Measurements from ENCODE around the gene PDILT. TPM values are rescaled to one million over a fixed set of nuclear protein-coding genes. Genes with fewer than 3 reads are reported as not detected.

The PDILT gene
- total RNA-seq, 1 experiment from 2014 or later, result not detected

DNA sequence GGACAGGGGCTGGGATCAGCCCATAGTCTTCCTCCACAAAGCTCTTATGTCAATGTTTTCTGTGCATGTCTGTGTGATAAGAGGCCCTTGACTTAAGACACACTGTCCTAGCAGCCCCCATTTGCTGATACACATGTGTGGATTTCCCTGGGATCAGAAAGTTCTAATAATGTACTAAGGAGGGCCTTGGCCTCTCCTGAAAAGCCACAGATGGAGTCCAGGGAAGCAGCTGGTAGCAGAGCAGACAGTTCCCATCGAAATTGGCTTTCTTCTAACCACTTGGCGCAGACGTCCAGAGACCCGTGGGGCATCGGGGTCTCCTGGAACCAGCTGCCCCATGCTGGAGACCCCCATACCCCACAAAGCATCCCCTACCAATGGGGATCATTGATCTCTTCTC, 72.9 kb downstream of the PDILT start:
- BruUV-seq (replicated peaks), result no TSS peak
- Histone ChIP-seq H3K36me3 (ENCODE audit: control insufficient read depth, insufficient read depth, low read length) (no peaks in the 10 kb centered on the region), H3K27me3 (replicated peaks; ENCODE audit: control insufficient read depth, insufficient read depth, low read length) (no peaks in the 10 kb centered on the region; the same call in 1 of the 2 replicates), H3K4me1 (no peaks in the 10 kb centered on the region; the same call in 1 of the 2 replicates), H3K4me3 (ENCODE audit: low read depth, low read length) (no peak overlapping the region), H3K9me3 (no peaks in the 10 kb centered on the region)
- H3K4me3 Mint-ChIP-seq (ENCODE audit: unreplicated experiment), result no peak overlapping the region
- DNase-seq, result no peak
- CTCF ChIA-PET, result interaction anchor here (0.9 kb wide), 1 partner anchor 433 kb away, joined by 3 read pairs; no protein-coding TSS in a partner anchor
- no peak overlapping the region for H3K27ac Mint-ChIP-seq (ENCODE audit: unreplicated experiment)
- H3K9me3 Mint-ChIP-seq (ENCODE audit: unreplicated experiment), result no peaks in the 10 kb centered on the region
- intact Hi-C loops (cut with micrococcal nuclease; ENCODE audit: unreplicated experiment), result no loop called here
- POLR2A ChIA-PET, result no interaction called here
- H3K36me3 Mint-ChIP-seq (ENCODE audit: insufficient read depth, unreplicated experiment), result no peaks in the 10 kb centered on the region
- no peaks in the 10 kb centered on the region for H3K4me1 Mint-ChIP-seq (ENCODE audit: low read depth, unreplicated experiment)
- TF ChIP-seq, protein P1, sequence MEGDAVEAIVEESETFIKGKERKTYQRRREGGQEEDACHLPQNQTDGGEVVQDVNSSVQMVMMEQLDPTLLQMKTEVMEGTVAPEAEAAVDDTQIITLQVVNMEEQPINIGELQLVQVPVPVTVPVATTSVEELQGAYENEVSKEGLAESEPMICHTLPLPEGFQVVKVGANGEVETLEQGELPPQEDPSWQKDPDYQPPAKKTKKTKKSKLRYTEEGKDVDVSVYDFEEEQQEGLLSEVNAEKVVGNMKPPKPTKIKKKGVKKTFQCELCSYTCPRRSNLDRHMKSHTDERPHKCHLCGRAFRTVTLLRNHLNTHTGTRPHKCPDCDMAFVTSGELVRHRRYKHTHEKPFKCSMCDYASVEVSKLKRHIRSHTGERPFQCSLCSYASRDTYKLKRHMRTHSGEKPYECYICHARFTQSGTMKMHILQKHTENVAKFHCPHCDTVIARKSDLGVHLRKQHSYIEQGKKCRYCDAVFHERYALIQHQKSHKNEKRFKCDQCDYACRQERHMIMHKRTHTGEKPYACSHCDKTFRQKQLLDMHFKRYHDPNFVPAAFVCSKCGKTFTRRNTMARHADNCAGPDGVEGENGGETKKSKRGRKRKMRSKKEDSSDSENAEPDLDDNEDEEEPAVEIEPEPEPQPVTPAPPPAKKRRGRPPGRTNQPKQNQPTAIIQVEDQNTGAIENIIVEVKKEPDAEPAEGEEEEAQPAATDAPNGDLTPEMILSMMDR (IDR thresholded peaks at IDR 0.05; ENCODE audit: insufficient read depth in 1 of 2, low read depth in 1 of 2, low read length in 1 of 2, severe bottlenecking in 1 of 2, unreplicated experiment in 1 of 2), result no peak
- H3K27me3 Mint-ChIP-seq (ENCODE audit: insufficient read depth, unreplicated experiment), result peaks cover 6% of the 10 kb centered on the region

DNA sequence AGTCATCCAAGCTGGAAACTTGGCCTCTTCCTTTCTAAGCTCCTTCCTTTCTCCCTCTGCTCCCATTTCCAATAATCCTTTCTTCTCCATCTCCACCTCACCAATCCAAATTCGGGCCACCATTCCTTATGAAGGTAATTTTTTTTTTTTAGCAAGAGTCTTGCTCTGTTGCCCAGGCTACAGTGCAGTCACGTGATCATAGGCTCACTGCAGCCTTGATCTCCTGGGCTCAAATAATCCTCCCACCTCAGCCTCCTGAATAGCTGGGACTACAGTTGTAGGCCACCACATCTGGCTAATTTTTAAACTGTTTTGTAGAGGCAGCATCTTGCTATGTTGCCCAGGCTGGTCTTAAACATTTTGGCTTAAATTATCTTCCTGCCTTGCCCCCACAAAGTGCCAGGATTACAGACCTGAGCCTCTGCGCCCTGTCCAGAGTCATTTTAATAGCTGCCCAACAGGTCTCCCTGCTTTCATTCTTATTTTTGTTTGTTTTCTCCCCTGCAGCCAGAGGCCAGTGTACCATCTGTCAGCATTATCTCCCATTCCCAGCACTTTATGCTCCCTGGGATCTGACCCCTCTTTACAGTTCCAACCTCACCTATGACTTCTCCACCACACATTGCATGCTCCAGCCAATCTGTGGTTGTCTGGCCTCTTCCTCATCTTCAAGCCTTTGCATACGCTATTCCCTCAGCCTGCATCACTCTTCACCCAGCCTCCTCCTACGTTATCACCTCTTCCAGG, 75.0 kb downstream of the PDILT start:
- intact Hi-C loops (cut with micrococcal nuclease; ENCODE audit: unreplicated experiment), result no loop called here
- H3K27me3 Mint-ChIP-seq (ENCODE audit: insufficient read depth, unreplicated experiment), result peaks cover 6% of the 10 kb centered on the region

GRCh38 chr16:20327444-20328041, 77.0 kb downstream of the PDILT start, which contains the start of gene GP2:
GP2 (minus strand) TSS chr16:20327513; CDS start chr16:20326431, 1,082 bp downstream.
- no peaks in the 10 kb centered on the region for H3K36me3 Mint-ChIP-seq (ENCODE audit: insufficient read depth, unreplicated experiment)
- peaks cover 6% of the 10 kb centered on the region for H3K27me3 Mint-ChIP-seq (ENCODE audit: insufficient read depth, unreplicated experiment)
- no peaks in the 10 kb centered on the region for H3K9me3 Mint-ChIP-seq (ENCODE audit: unreplicated experiment)
- Histone ChIP-seq H3K4me3 (ENCODE audit: low read depth, low read length) (no peak within 1 kb of the TSS), H3K9me3 (no peaks in the 10 kb centered on the region), H3K4me1 (no peaks in the 10 kb centered on the region; the same call in 1 of the 2 replicates), H3K27me3 (replicated peaks; ENCODE audit: control insufficient read depth, insufficient read depth, low read length) (no peaks in the 10 kb centered on the region; the same call in 1 of the 2 replicates), H3K36me3 (ENCODE audit: control insufficient read depth, insufficient read depth, low read length) (no peaks in the 10 kb centered on the region)
- ChIA-PET POLR2A (no interaction called here), CTCF (no interaction called here)
- no TSS peak for BruUV-seq (replicated peaks)
- H3K27ac Mint-ChIP-seq (ENCODE audit: unreplicated experiment), result no peak within 1 kb of the TSS
- H3K4me3 Mint-ChIP-seq (ENCODE audit: unreplicated experiment), result no peak within 1 kb of the TSS
- intact Hi-C loops (cut with micrococcal nuclease; ENCODE audit: unreplicated experiment), result no loop called here
- H3K4me1 Mint-ChIP-seq (ENCODE audit: low read depth, unreplicated experiment), result no peaks in the 10 kb centered on the region
- TF ChIP-seq, protein P1 (IDR thresholded peaks at IDR 0.05; ENCODE audit: insufficient read depth in 1 of 2, low read depth in 1 of 2, low read length in 1 of 2, severe bottlenecking in 1 of 2, unreplicated experiment in 1 of 2), result no peak
- no peak for DNase-seq

More for the DNA sequence above, 75.0 kb downstream of the PDILT start:
- no peak for DNase-seq
- Mint-ChIP-seq H3K4me3 (ENCODE audit: unreplicated experiment) (no peak overlapping the region), H3K36me3 (ENCODE audit: insufficient read depth, unreplicated experiment) (no peaks in the 10 kb centered on the region), H3K4me1 (ENCODE audit: low read depth, unreplicated experiment) (no peaks in the 10 kb centered on the region), H3K27ac (ENCODE audit: unreplicated experiment) (no peak overlapping the region), H3K9me3 (ENCODE audit: unreplicated experiment) (no peaks in the 10 kb centered on the region)
- TF ChIP-seq, protein P1 (IDR thresholded peaks at IDR 0.05; ENCODE audit: insufficient read depth in 1 of 2, low read depth in 1 of 2, low read length in 1 of 2, severe bottlenecking in 1 of 2, unreplicated experiment in 1 of 2), result no peak
- CTCF ChIA-PET, result no interaction called here
- BruUV-seq (replicated peaks), result no TSS peak
- Histone ChIP-seq H3K4me1 (no peaks in the 10 kb centered on the region; the same call in 1 of the 2 replicates), H3K27me3 (replicated peaks; ENCODE audit: control insufficient read depth, insufficient read depth, low read length) (no peaks in the 10 kb centered on the region; the same call in 1 of the 2 replicates), H3K9me3 (no peaks in the 10 kb centered on the region), H3K4me3 (ENCODE audit: low read depth, low read length) (no peak overlapping the region), H3K36me3 (ENCODE audit: control insufficient read depth, insufficient read depth, low read length) (no peaks in the 10 kb centered on the region)
- POLR2A ChIA-PET, result no interaction called here
